22Rv1 (cell line): Measurements from ENCODE around the gene SLC19A1.

Source experiments
- CTCF ChIP-seq: fragments of 450-650 bp; IDR thresholded peaks from 2 replicates; pipeline ENCODE4 v1.5.1; 2017; ENCODE audit warnings: mild to moderate bottlenecking
- ZFX ChIP-seq: fragments of 450-650 bp; IDR thresholded peaks from 2 replicates; pipeline ENCODE4 v1.6.1; 2017; ENCODE audit warnings: antibody characterized with exemption, borderline replicate concordance

DNA sequence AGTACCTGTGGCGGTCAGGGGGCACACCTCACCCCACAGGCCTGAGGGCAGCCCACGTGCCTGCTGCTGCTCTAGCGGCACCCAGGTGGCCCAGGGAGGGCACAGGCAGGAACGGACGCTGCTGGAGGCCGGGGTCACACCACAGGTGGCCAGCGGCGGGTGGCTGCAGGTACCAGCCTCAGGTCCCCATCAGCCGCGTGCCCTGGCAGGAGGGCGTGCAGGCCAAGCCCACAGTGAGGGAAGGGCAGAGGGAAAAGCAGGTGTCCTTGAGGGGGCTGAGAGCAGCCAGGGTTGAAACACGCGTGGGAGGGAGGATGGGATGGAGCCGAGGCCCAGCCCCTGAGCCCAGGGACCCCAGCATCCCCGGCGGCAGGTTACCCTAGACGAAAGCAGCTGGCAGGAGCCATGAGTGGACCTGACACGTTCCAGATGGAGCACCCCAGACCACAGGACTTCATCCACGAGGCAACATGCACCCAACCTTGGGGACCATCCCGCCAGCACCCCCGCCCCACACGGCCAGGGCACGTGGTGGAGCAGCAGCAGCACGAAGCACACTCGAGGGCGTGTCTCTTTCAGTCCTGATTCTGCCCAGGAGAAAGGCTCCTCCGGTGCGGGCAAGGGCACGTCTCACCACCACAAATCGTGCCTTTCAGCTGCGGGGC lies 3.7 kb downstream of the SLC19A1 start:
- TF ChIP-seq CTCF (no peak), ZFX (no peak)
